GM12878 (cell line): Measurements from ENCODE around the gene AMBRA1.

Source experiments
- CBX3 ChIP-seq: fragments of 200-600 bp; sonication (generic); IDR thresholded peaks from 2 replicates; pipeline ENCODE4 v1.6.1; 2016; ENCODE audit warnings: low read depth, borderline replicate concordance
- CTCF ChIP-seq, 3 experiments: IDR thresholded peaks in 2 of 3; conservative IDR thresholded peaks in 1 of 3; 2 replicates each; pipeline ENCODE4 v1.5.1; 2011; ENCODE audit warnings: low read depth in 3 of 3, low read length in 3 of 3, mild to moderate bottlenecking in 3 of 3, control low read depth in 2 of 3, moderate library complexity in 2 of 3, inconsistent platforms in 1 of 3, mixed read lengths in 1 of 3; ENCODE audit not compliant: control insufficient read depth in 2 of 3, insufficient read depth in 1 of 3; ENCODE audit errors: extremely low read depth in 1 of 3
- EP300 ChIP-seq, 2 experiments: fragments of 150-350 bp in 1 of 2; IDR thresholded peaks; 2 replicates each; pipeline ENCODE4 v1.6.1; 2011 to 2012; ENCODE audit warnings: low read depth in 2 of 2, low read length in 2 of 2, borderline replicate concordance in 1 of 2, improper control_type of control experiment in 1 of 2, inconsistent platforms in 1 of 2; ENCODE audit not compliant: control insufficient read depth in 1 of 2

DNA sequence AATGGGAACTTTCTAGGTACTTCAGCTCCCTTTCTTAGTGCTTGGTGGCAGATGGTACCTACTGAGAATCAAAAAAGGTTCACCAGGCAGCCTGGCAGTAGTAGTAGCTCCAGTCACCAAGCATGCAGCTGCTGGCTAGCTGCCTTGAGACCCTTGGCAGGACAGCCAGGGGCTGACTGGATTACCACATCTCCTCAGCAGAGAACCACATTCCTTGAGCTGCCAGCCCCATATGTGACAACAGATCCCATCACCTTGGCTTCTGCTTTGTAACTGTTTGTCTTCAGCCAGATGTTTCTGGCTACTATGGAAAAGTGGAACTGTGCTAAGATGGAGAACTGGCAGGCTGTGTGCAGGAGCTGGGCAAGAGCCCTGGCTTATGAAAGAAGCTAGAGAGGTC lies 162.6 kb downstream of the AMBRA1 start:
- TF ChIP-seq CBX3, result no peak
- no peak for TF ChIP-seq CTCF (IDR thresholded peaks at IDR 0.05 in 2 of 3, conservative IDR thresholded peaks at IDR 0.05 in 1 of 3; ENCODE audit: control insufficient read depth in 2 of 3, extremely low read depth in 1 of 3, insufficient read depth in 1 of 3, low read depth in 3 of 3, low read length in 3 of 3)
- no peak for TF ChIP-seq EP300 (IDR thresholded peaks at IDR 0.05; ENCODE audit: borderline replicate concordance in 1 of 2, control insufficient read depth in 1 of 2, low read depth in 2 of 2, low read length in 2 of 2)
